NCI-H2081 treated with DMSO at 0.1 percent for 48 hours (cell line): Measurements from ENCODE around the gene FAM170B.

Experiments
- DNase-seq: peaks from one replicate; lab custom pipeline; 2025; lab: John Stamatoyannopoulos, UW

The FAM170B gene

GRCh38 chr10:49133706-49134248 lies at the start of gene FAM170B:
Gene FAM170B, minus strand, starts transcription at chr10:49134021. Its CDS starts 103 bp downstream, at chr10:49133918.
- no peak for DNase-seq

- DNase-seq, result no peak
Measured at GRCh38 chr10:49182776-49183175, 49.0 kb upstream of the FAM170B start.

- DNase-seq, result no peak
Measured at GRCh38 chr10:49180444-49180860, 46.6 kb upstream of the FAM170B start.

GRCh38 chr10:49179699-49180443 lies 46.0 kb upstream of the FAM170B start:
- no peak for DNase-seq

GRCh38 chr10:49178489-49179471 lies 45.0 kb upstream of the FAM170B start:
- DNase-seq, result no peak

- no peak for DNase-seq
Measured at GRCh38 chr10:49177391-49178355, 43.9 kb upstream of the FAM170B start.

- no peak for DNase-seq
Measured at GRCh38 chr10:49176310-49177268, 42.8 kb upstream of the FAM170B start.

- no peak for DNase-seq
Measured at GRCh38 chr10:49175587-49176309, 41.9 kb upstream of the FAM170B start.

GRCh38 chr10:49174926-49175500 lies 41.2 kb upstream of the FAM170B start:
- DNase-seq, result no peak

GRCh38 chr10:49174261-49174925 lies 40.6 kb upstream of the FAM170B start:
- DNase-seq, result no peak

GRCh38 chr10:49173853-49174252 lies 40.0 kb upstream of the FAM170B start:
- no peak for DNase-seq

GRCh38 chr10:49173201-49173772 lies 39.5 kb upstream of the FAM170B start:
- DNase-seq, result no peak

GRCh38 chr10:49172777-49173132 lies 38.9 kb upstream of the FAM170B start:
- DNase-seq, result no peak

- DNase-seq, result no peak
Measured at GRCh38 chr10:49172061-49172776, 38.4 kb upstream of the FAM170B start.

- DNase-seq, result no peak
Measured at GRCh38 chr10:49171326-49172060, 37.7 kb upstream of the FAM170B start.

GRCh38 chr10:49170632-49171325 lies 37.0 kb upstream of the FAM170B start:
- no peak for DNase-seq
